Thoracic aorta (tissue), 2 donors: ENCODE measurements around the gene CROT. TPM values are rescaled to one million over a fixed set of nuclear protein-coding genes. Genes with fewer than 3 reads are reported as not detected.

Experiments
- ATAC-seq: fragments of 150-250 bp; one replicate; pipeline ENCODE4 v1.8.0; 2017; ENCODE audit warnings: low read depth; ENCODE audit not compliant: insufficient number of reproducible peaks, low FRiP score
- DNase-seq: peaks from one replicate; pipeline ENCODE4 v3.0.0-alpha.2; 2020; ENCODE audit warnings: low spot score
- H3K27ac ChIP-seq, 2 donors: fragments of 200-600 bp; sonication (generic); 1 replicate in 1 of 2; 2 replicates in 1 of 2; pipeline ENCODE4 v1.5.1; 2016; ENCODE audit warnings: mild to moderate bottlenecking in 2 of 2, moderate library complexity in 2 of 2
- H3K27me3 ChIP-seq: fragments of 200-600 bp; sonication (generic); replicated peaks from 2 replicates; pipeline ENCODE4 v1.6.0; 2016; ENCODE audit warnings: mild to moderate bottlenecking; ENCODE audit not compliant: insufficient read depth
- H3K36me3 ChIP-seq: fragments of 200-600 bp; sonication (generic); one replicate; pipeline ENCODE4 v1.5.1; 2016
- H3K4me1 ChIP-seq, 2 donors: fragments of 200-600 bp; sonication (generic); 1 replicate in 1 of 2; 2 replicates in 1 of 2; pipeline versions ENCODE4 v1.5.1 to v1.6.0; 2016; ENCODE audit warnings: low read depth in 2 of 2, mild to moderate bottlenecking in 1 of 2; ENCODE audit not compliant: control insufficient read depth in 1 of 2
- H3K4me3 ChIP-seq: fragments of 200-600 bp; sonication (generic); 2 replicates; pipeline ENCODE4 v1.5.1; 2016; ENCODE audit warnings: mild to moderate bottlenecking
- H3K9me3 ChIP-seq: fragments of 200-600 bp; sonication (generic); 2 replicates; pipeline ENCODE4 v1.5.1; 2016
- CTCF ChIP-seq: fragments of 200-600 bp; sonication (generic); IDR thresholded peaks from one replicate; pipeline ENCODE4 v1.5.1; 2019; ENCODE audit warnings: antibody characterized with exemption
- total RNA-seq, 2 donors: library from RNA; depleted of rRNA; stranded (reverse); fragments of >200 nt; gene quantifications; one replicate each; pipeline versions ENCODE4 v1.1.0 to v1.2.3, GENCODE V29; 2016

Gene CROT
- total RNA-seq, 2 donors from 2014 or later, result 11.3 to 16.7 TPM

GRCh38 chr7:87341441-87341840, 4.0 kb upstream of the CROT start:
- no peaks in the 10 kb centered on the region for H3K27me3 ChIP-seq
- peaks cover 18 to 38% of the 10 kb centered on the region in 2 donors for H3K4me1 ChIP-seq
- H3K4me3 ChIP-seq, result no peak overlapping the region
- no peaks in the 10 kb centered on the region for H3K36me3 ChIP-seq
- no peak overlapping the region for H3K27ac ChIP-seq
- no peak for DNase-seq
- TF ChIP-seq CTCF, result no peak
- ATAC-seq, result no peak
- H3K9me3 ChIP-seq, result no peaks in the 10 kb centered on the region

- H3K4me3 ChIP-seq, result no peak overlapping the region
- peak overlapping the region in 1 of 2 donors; percentile 5 for H3K27ac ChIP-seq
- no peaks in the 10 kb centered on the region for H3K9me3 ChIP-seq
- TF ChIP-seq CTCF, result no peak
- peaks cover 18 to 46% of the 10 kb centered on the region in 2 donors for H3K4me1 ChIP-seq
- H3K36me3 ChIP-seq, result no peaks in the 10 kb centered on the region
- no peak for ATAC-seq
- no peaks in the 10 kb centered on the region for H3K27me3 ChIP-seq
- no peak for DNase-seq
Observed at GRCh38 chr7:87342231-87342630, 3.2 kb upstream of the CROT start.

- Histone ChIP-seq H3K27ac (peak overlapping the region; percentile 75 to 82), H3K36me3 (peaks cover 3% of the 10 kb centered on the region), H3K27me3 (no peaks in the 10 kb centered on the region), H3K4me1 (peaks cover 18 to 47% of the 10 kb centered on the region in 2 donors), H3K9me3 (no peaks in the 10 kb centered on the region), H3K4me3 (peak overlapping the region; percentile 78)
- no peak for DNase-seq
- TF ChIP-seq CTCF, result no peak
- ATAC-seq, result no peak
Observed at GRCh38 chr7:87344446-87344845, 1.0 kb upstream of the CROT start.

- TF ChIP-seq CTCF, result no peak
- no peak for ATAC-seq
- no peak for DNase-seq
- Histone ChIP-seq H3K9me3 (no peaks in the 10 kb centered on the region), H3K4me1 (peaks cover 18 to 47% of the 10 kb centered on the region in 2 donors), H3K36me3 (peaks cover 11% of the 10 kb centered on the region), H3K27me3 (no peaks in the 10 kb centered on the region), H3K27ac (peak overlapping the region; percentile 75 to 82), H3K4me3 (peak overlapping the region; percentile 78)
Observed at GRCh38 chr7:87345962-87346371, 503 bp downstream of the CROT start.

GRCh38 chr7:87347207-87347606, 1.7 kb downstream of the CROT start:
- H3K9me3 ChIP-seq, result no peaks in the 10 kb centered on the region
- no peak overlapping the region for H3K27ac ChIP-seq
- H3K4me3 ChIP-seq, result no peak overlapping the region
- DNase-seq (no peak), ATAC-seq (no peak)
- H3K4me1 ChIP-seq, result peaks cover 18 to 42% of the 10 kb centered on the region in 2 donors
- H3K27me3 ChIP-seq, result no peaks in the 10 kb centered on the region
- peaks cover 16% of the 10 kb centered on the region for H3K36me3 ChIP-seq
- TF ChIP-seq CTCF, result no peak
